GM19043 (cell line): ENCODE results near the gene IL5RA.

Experiments used
- ATAC-seq: cut with Tn5 transposase; IDR thresholded peaks from one replicate; pipeline ENCODE4 v1.9.1; 2021; ENCODE audit warnings: low read depth; ENCODE audit not compliant: unreplicated experiment

Gene IL5RA

DNA sequence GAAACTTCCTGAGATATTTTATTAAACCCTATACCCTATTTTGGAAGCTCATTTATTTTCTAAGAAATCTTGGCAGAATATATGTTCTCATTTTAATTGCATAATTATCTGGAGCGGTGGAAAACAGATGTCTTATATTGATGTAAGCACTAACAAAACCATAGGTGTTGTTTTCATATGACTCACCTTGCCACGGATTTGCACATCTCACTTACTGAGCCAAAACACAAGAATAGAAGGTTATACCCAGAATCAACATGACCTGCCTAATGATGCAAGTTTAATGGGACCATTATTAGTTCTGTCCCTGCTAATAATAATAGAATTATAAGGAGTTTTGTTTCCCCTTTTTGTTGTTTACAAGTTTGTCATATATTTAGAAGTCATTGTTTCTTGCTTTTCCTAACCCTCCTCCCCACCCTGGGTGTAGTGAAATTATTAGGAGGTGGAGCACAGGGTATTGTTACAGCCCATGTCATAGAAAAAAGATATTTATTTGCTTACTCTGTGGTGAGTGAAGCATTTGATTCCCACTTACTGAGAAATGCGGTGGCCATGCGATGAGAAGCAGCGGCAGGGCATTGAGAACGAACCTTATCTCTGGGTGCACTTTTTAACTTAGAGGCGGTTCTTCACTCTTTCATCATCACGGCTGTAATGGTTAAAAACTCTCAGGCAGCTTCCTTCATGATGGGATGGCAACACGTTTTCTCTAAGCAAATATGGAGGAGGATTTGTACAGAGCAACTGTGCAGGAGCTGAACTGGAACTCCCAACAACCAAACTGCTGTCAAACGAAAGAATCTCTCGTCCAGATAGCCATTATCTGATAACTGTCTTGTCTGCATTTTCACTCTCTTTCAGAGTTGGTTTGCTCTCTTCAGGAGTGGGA lies 521 bp downstream of the IL5RA start:
- ATAC-seq, result peak; percentile 71

DNA sequence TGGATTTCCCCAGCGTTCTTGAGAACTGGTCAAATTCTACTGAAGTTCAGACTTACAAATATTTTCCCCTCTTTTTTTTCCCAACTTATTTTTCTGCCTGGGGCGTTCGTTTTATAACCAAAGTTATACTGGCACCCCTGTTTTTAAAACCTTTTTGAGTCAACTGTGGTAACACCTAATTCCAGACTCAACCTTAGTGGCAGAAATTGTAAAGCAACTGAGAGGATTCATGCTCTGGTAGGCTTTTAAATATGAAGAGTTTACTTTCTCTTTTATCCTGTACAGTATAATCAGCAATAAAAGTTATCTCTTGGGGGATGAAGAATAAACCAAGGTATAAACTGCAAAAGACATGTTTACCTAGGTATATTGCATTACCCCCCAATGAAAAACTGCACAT lies 2.3 kb downstream of the IL5RA start:
- peak; percentile 42 for ATAC-seq

DNA sequence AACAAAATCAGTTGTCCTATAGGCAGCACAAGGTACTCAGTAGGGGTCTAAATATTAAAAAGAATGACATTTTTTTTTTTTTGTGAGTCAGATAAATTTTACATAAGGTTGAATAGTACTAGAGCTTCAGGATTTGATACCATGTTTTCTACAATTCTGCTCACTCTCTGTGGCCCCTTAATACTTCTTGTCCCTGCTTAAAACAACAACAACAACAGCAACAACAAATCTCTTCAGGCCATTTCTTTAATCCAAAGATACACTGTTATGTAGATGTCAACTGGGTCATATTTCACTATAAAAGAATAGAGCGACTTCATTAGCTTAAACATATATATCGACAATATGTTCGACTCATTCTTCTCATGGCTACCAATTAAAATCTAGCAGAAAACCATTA lies 3.0 kb downstream of the IL5RA start:
- ATAC-seq, result no peak

DNA sequence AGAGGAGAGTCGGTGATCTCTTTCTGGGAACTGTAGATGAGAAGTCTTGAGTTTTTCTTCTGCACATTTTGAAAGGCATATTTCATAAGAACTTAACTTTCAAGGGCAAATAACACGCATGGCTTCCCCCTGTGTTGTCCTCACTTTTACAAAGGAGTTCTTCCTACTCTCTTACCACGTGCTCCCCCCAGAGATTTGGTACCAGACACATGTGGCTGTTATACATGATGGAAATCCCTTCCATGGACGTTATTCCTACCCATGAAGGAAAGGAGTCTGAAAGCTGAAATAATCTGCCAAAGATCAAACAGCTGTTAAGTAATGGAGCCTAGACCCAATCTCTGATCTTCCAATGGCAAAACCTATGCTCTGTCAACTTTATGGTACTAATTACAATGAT lies 4.4 kb downstream of the IL5RA start:
- no peak for ATAC-seq

DNA sequence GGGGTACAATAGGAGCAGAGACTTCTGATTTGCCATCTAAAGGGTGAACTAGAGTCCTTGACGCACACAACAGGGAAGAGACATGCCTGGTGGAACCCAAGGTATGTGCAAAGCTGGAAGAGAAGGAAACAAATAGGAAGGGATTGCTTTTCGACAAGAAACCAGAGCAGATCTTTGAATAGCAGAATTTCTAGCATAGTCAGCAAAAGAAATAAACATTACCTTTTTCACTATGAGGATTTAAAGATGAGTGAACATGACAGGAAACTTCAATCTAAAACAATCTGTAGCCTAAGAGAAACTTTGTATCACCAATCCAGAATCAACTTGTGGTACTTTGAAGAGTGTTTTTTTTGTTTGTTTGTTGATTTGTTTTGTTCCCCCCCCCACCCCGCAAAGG lies 4.9 kb downstream of the IL5RA start:
- no peak for ATAC-seq

DNA sequence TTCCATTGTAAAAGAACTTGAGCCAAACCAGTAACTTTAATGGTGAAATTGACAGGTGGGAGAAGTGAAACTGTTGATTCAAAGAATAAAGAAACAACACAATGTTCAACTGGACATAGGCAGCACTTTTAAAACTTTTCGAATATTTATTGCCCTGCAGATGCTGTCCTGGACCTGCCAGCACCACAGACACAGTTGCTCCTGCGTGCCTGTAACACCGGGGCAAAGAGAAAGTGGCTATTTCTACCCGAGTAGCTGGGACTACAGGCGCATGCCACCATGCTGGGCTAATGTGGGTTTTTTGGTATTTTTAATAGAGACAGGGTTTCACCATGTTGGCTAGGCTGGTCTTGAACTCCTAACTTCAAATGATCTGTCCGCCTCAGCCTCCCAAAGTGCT lies 7.4 kb downstream of the IL5RA start:
- ATAC-seq, result no peak

DNA sequence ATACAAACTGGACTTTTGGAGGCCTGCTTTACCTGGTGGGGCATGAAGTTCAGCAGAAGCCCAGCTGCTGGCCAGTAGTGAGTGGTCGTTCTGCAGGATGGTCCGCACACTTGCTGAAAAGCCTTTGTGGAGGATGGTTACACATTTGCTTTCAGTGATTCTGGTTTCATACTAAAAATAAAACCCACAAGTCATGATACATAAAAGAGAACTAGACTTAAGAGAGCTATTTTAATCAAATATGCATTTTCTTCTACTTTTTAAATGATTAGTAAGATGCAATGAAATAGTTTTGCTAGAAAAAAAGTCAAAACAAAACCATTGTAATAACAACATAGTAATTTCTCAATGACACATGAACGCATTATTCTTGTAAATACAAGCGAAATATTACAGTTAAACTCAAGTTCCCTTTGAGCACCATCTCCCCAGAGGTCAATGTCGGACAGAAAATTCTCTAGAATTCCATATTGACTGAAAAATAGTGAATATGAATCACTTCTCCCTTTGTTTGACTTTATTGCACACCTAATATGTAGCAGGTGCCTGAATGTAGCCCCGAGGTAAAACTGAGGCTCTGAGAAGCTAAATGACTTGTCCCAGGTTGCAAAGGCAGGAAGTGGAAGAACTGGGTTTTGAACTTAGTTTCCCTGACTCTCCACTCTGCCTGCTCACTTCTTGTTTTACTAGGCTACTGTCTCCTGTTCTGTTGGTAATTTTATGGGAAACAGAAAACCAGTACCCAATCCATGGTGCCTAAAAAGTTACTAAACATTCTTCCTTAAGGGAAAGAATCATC lies 8.3 kb downstream of the IL5RA start:
- peak; percentile 63 for ATAC-seq

DNA sequence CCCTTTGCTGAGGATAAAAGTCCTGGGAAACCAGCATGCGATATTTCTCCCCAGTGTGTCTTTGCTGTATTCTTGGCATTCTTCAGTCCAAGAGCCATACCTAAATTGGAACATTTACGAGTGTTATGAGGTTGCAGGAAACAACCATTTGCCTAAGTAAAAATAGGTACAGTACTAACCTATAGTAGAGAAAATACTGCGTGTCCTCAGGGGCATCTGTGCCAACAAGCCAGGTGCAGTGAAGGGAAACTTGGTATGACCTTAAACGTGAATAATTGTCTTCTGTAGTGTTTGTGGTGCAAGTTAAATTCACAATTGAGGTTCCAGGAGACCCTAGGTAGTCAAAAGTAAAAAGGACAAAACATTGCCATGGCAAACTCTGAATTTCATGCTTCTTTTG lies 12.2 kb downstream of the IL5RA start:
- no peak for ATAC-seq

DNA sequence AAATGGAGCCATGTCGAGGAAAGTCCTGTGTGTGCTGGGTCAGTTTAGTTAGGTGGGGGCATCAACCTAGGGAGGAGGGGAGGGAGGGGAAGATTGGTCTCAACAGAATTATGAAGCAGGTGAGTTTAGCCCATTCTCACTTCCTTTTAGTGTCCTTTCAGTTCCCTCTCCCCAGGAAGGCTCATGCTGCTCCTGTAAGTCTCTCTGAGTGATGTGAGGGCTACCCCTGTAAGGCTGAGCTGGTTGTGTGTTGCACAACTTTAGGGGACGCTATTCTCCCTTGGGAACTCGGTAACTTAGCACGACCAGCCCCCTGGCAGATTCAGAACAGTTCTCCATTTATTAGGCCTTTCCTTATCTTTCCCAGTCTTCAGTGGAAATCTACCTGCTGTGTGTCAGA lies 21.2 kb downstream of the IL5RA start:
- peak; percentile 96 for ATAC-seq

DNA sequence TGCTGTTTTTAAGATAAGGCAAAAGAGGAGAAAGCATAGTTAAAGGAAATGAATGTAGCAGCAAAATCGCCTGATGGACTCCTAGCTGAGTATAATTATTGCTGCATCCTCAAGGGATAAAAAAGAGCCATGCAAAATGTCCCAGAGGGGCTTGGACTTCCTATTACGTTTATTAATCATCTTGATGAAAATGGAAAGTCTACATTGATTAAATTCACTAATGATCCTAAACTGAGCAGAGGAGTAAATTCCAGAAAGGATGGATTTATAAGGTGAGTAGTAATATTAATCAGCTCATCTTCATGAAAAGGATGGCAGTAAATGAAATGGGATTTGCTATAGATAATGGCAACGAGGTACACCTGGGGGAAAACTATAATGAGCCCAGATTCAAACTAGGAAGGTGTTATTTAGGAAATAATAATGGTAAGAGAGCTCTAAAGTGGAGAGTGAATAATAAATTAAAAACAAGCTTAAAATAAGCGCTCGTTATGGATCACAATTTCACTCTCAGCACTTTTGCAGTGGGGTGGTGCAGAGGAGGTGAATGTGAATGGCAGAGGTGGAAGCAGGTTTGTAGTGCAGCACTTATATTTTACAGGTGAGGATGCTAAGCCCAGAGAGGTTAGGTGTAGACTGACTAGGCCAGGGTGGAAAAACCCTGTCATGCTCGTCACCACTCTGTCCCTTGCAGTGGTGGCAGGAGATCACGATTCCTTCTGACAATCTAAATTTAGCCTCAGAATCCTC lies 22.3 kb downstream of the IL5RA start:
- no peak for ATAC-seq

DNA sequence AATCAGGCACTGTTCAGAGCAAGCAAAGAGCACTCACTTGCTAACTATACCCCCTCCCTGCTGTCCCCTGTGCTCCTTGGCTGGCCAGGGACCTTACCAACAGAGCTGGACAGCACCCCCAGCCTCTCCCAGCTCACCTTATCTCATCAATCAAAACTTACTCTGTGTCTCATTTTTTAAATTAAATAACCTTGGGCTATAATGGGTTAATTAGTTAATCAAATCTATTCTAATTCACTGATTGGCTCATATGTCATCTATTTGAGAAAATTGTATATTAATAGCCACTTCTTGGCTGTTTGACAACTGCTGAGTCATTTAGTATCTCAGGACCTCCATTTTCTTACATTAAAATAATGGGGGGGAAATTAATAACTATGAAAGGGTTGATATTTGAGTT lies 22.9 kb downstream of the IL5RA start:
- ATAC-seq, result no peak

DNA sequence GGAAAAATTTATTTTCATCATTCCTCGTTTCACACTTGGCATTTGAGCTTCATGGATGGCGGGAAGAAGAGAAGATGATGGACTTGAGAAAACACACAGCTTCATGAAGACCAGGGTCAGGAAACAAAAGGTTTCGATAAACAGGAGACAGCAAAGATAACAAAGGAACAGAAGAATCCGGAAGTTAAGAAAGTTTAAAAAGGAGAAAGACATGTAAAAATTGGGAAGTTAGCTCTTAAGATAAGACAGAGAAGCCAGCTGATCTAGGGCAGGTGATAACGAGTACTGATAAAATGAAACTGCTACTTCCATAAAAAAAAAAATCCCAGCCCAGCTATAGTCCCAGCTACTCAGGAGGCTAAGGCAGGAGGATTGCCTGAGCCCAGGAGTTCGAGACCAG lies 23.9 kb downstream of the IL5RA start:
- ATAC-seq, result no peak

DNA sequence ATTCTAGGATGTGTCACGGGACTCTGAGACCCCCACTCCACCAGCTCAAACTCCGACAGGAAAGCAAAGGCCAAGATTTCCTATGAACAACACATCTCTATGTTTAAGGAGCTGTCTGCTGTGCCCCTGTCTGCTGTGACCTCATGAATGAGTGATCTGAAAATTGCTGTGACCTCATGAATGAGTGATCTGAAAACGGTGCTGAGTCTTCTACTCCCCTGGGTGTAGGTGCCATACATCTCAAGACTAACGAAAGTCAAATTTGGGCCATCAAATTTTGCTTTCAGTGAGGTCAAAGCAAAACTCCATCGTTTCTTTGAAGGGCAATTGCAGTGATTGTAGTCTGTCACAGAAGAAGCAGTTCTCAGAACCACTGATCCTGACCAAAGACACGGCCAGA lies 24.4 kb downstream of the IL5RA start:
- peak; percentile 17 for ATAC-seq

DNA sequence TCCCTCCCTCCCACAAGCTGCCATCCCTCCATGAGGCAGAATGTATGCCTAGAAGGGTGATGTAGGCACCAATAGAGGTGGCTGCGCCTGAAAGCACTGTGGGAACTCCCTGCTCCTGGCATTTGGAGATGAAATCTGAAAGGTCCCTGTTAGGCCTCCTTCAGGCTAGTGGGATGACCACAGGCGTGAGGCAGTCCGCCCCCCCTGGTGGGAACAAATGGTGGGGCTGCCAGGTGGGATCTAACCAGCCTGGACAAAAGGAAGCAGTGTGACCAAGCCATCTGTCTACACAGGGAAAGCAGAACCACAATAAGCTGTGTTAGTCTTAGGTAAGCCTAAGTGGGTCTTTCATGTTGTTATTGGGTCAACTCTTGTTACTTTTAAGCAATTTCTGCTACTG lies 25.3 kb downstream of the IL5RA start:
- no peak for ATAC-seq

DNA sequence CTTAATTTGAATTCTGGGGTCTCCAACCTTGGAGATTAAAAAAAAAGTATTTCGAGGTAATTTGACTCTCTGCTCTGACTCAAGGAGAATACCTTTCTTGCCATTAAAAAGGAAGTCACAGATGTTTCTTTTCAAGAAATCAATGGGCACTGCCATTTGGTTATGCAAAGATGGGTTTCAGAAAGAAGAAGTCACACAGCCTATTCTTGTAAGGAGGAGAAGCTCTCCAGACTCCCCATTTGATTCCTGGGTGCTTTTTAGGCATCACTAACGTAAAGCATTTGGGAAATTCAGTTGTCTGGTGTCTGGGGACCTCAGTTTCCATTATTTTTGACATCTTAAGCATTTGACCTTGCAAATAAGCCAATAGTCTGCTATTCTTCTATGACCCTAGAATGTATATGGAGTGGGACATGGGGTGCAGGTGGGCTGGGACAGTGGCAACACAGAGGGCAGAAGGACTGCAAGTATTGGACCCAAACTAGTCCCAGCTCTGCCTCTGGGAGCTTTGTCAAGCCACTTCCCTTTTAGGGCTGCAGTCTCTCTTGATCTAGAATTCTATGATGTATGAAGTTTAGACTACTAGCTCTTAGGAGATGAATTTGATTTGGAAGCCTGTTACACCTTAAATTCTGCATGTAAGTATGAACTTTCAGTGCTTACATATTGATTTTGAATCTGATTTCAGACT lies 27.8 kb downstream of the IL5RA start:
- ATAC-seq, result peak; percentile 73

DNA sequence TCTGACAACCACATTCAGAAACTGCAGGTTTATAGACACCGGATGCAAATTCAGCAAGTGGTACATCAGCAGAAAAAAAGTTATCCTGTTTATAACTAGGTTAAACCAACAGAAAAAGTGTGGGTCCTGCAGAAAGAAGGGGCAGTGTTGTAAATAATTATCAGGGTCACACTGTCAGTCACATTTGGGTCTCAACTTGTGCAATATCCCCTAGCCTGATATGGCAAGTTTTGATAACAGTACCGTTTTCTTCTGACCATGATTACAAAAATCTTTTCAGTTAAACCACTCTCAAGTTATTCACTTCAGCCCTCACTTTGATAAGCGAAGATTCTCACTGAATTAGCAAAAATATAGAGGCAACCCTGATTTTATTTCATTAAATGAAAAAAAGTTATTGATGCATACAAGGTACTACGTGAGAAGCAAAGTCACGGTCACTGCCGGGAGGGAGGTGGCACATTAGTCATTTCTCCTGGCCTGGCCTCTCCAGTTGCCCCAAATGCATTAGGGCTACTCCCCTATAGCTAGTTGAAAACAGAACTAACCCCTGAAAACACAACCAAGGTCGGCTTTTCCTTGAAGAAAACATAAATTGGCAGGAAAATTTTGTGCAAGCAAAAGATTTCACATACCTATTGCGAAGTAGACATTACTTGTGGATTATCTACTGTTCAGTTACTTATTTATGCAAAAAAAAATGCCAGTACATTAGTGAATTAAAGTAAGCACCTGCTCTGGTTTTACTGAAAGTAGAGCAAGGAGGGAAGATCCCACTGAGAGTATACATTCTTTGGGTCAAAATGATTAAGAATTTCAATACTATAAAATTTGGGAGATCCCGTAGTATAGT lies 28.6 kb downstream of the IL5RA start:
- peak; percentile 43 for ATAC-seq

DNA sequence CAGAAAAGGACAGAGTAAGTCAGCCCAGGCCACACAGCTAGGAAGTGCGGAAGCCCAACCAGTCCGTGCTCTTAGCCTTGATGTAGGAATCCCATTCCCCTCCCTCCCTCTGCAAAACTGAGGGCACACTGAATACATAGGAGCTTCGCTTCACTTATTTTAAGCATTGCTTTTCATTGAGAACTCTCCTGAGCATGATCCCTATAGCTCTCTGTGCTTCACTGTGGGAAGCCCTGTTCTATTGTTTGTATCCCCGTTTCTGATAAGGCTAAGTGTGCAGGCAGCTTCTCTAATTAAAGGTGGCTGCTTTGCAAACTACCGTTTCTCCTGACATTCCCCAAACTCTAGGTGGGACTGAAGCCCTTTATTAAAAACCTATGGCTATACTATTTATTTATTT lies 29.9 kb downstream of the IL5RA start:
- ATAC-seq, result no peak

DNA sequence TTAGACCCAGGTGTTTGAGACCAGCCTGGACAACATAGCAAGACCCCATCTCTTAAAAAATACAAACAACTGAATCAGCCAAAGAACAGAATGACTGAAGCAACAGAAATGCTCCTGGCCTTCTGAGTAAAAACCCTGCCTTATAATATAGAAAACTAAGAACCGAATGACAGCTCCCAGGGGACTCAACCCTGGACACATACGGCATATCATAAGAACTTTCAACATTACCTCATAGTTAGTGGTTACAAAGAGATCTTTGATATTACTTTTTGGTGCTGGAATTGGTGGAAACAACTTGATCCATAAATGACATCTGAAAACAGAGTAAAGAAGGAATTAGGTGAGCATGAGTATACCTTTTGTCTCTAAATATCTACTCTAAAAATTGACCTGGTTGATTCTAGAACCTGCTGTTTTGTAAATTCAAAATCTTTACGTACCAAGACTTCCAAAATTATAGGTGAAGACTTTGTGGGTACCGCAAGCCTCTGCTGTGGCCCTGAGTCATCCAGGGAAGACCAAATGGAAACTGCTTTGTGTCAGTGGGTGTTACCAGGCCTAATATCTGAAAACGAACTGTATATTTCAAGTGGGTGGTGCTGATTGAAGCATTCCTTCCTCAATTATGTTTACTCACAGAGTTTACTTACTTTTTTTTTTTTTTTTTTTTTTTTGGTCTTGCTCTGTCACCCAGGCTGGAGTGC lies 35.5 kb downstream of the IL5RA start:
- ATAC-seq, result no peak

DNA sequence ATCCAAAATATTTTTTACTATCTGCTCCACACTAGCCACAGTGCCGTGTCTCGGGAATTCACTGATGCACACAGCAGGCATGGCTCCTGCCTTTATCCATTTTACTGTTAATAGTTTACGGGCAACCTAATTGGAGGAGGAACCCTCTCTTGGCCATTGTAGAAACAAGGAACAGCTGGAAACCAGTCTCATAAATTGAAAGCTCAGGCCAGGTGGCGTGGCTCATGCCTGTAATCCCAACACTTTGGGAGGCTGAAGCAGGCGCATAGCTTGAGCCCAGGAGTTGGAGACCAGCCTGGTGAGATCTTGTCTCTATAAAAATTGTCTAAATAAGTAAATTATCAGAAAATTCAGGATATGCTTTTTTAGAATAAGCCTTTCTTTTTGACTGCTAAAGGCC lies 39.0 kb downstream of the IL5RA start:
- no peak for ATAC-seq
